ENCODE measurements around the gene RAB17.

Gene RAB17

GRCh38 chr2:237556773-237557632 is 33.5 kb downstream of the RAB17 start:
- no peak overlapping the region for H3K4me3 ChIP-seq (ENCODE audit: low read length)
- TF ChIP-seq CTCF (IDR thresholded peaks at IDR 0.05; ENCODE audit: insufficient read depth, low read depth, low read length, missing control alignments): no peak
- no peak for DNase-seq (ENCODE audit: low read depth)

GRCh38 chr2:237555560-237555959 is 35.0 kb downstream of the RAB17 start:
- TF ChIP-seq CTCF (IDR thresholded peaks at IDR 0.05; ENCODE audit: insufficient read depth, low read depth, low read length, missing control alignments): no peak
- no peak for DNase-seq (ENCODE audit: low read depth)
- H3K4me3 ChIP-seq (ENCODE audit: low read length): no peak overlapping the region

GRCh38 chr2:237553948-237554347 is 36.6 kb downstream of the RAB17 start:
- H3K4me3 ChIP-seq (ENCODE audit: low read length): no peak overlapping the region
- no peak for DNase-seq (ENCODE audit: low read depth)
- TF ChIP-seq CTCF (IDR thresholded peaks at IDR 0.05; ENCODE audit: insufficient read depth, low read depth, low read length, missing control alignments): no peak

- TF ChIP-seq CTCF (IDR thresholded peaks at IDR 0.05; ENCODE audit: insufficient read depth, low read depth, low read length, missing control alignments): no peak
- H3K4me3 ChIP-seq (ENCODE audit: low read length): no peak overlapping the region
- no peak for DNase-seq (ENCODE audit: low read depth)
Measured at GRCh38 chr2:237552908-237553307, 37.6 kb downstream of the RAB17 start.

- DNase-seq (ENCODE audit: low read depth): no peak
- TF ChIP-seq CTCF (IDR thresholded peaks at IDR 0.05; ENCODE audit: insufficient read depth, low read depth, low read length, missing control alignments): no peak
- H3K4me3 ChIP-seq (ENCODE audit: low read length): no peak overlapping the region
Measured at GRCh38 chr2:237551071-237551574, 39.4 kb downstream of the RAB17 start.

GRCh38 chr2:237549643-237550415 is 40.7 kb downstream of the RAB17 start:
- TF ChIP-seq CTCF (IDR thresholded peaks at IDR 0.05; ENCODE audit: insufficient read depth, low read depth, low read length, missing control alignments): no peak
- H3K4me3 ChIP-seq (ENCODE audit: low read length): no peak overlapping the region
- DNase-seq (ENCODE audit: low read depth): no peak

Data from epithelial cell of esophagus (primary cell).